GM18517 (cell line): ENCODE measurements around the gene AUH.
A peak's percentile ranks its signal among the peaks of the same experiment; 100 is the strongest.

Experiments used
- ATAC-seq: cut with Tn5 transposase; IDR thresholded peaks from one replicate; pipeline ENCODE4 v1.9.1; 2021; ENCODE audit warnings: mild to moderate bottlenecking, moderate library complexity; ENCODE audit not compliant: unreplicated experiment

AUH gene

DNA sequence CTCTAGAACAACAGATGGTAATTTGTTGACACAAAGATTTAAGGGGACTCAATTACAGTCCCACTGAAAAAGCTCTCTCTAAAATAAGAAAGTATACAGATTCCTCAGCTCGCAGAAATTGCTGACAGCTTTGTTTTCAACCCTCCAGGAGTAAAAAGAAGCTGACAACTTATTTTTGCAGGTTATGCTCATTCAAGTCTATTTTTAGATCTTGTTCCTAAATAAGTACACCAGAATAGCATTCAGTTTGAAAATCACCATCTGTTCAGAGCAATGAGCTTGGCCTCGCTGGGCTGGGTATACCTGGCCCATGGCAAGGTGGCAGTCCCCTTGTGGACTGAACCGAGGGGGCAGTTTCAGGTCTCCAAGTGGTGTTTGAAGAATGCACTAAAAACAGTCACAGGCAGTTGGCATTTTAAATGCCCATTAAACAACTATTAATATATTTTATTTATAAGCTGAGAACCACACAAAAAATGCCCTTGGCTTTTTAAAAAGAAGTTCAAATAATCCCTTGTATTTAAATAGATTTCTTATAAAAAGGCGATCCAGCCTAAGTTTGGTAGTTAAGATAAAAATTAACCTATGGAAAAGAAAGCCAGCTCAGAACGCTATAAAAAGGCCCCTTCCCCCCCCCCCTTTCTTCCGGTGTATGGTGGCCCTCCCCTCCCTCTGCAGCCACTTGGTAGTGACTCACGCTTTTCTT is 169.2 kb downstream of the AUH start:
- ATAC-seq: peak; percentile 30

GRCh38 chr9:91191411-91192380 is 170.0 kb downstream of the AUH start:
- ATAC-seq: peak; percentile 35

DNA sequence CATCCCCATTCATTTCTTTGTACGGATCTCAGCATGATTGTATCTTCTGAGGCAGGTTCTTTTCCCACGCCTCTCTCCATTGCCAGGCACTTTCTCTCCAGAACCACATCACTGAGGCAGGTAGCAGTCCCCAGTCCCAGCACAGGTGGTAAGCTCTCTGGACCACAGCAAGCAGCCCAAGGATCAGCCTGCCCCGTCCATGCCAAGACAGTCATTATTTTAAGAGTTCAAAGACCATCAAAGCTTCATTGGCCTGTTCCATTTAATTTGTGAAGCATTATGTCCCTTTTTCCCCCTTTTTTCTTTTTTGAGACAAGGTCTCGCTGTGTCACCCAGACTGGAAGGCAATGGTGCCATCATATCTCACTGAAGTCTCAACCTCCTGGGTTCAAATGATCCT is 171.7 kb downstream of the AUH start:
- no peak for ATAC-seq

- ATAC-seq: no peak
These were observed 172.8 kb downstream of the AUH start for GRCh38 chr9:91188719-91189590.

DNA sequence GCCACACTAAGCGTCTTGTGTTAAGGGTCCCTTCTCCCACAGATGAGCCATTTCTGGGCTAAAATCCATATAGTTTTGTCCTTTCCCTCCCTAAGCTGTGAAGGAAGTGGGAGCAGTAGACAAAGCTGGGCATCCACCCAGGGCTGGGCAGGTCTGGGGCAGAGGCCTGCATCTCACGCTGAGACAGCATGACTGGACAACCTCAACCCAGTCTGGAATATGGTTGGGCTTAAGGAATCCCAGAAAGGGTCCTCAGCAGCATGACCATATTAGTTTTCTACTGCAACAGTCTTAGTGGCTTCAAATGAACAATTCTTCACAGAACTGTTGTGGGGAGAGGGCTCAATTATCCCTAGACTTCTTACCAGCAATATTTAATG is 173.8 kb downstream of the AUH start:
- ATAC-seq: no peak

DNA sequence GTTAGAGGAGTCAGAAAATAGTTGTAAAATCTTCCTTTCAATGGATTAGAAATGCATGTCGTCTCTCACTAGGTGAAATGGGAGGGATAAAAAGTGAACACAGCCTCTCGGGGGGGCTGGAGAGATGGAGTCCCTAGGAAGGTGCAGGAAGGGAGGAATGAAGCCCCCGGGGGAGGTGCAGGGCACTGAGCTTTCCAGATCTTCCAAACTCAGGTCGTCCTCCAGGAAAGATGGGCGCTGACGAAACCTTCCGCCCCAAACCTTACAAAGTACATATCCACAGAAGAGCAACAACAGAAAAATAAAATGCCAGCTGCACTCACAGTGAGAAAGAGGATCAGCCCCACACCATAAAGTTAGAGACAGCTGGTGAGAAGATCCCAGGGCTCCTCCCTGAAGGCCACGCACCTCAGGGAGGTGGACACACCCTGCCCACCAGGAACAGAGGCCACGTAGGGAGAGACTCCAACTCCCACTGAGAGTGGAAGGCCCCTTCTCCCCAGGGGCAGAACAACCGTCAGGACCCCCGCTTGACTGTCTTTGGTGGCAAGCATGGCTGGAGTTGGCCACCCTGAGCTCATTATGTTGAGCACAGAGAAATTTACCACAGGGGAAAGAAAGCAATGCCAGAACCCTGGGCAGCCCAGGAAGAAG is 174.3 kb downstream of the AUH start:
- ATAC-seq: no peak

- ATAC-seq: no peak
These were observed 175.0 kb downstream of the AUH start for GRCh38 chr9:91186632-91187108.

GRCh38 chr9:91185193-91185886 is 176.4 kb downstream of the AUH start:
- ATAC-seq: no peak

DNA sequence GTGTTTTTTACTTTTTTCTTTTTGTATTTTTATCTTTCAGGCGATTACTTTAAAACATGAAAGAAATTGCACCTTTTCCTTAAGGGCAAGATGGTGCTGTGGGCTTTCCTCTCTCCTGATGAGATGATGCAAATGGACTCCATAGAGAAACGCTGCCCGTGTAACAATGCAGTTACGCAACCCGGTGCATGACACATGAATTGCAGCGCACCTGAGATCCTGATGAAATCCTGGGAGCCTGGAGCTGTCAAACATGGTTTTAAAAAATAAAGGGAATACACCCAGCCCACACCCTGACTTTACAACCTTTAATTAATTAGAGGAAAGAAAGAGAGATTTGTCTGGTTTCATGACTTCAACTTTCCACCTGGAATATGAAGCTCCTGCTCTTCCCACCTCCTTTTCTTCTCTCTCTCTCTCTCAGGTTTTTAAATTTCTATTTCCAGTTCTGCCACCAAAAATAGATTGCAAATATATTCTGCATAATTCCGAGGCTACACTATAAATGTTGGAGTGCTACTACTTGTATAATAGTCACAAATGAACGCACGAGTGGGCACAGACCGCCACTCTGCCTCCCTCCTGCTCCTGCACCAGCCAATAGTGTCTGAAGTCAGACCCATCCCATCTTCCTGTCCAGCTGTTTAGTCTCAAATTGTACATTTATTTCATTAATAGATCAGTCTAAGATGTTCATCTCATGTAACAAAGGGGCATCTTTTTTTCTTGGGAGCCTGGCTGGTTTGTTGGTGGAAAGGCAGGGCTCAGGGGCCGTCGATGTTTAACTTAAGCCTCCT is 179.1 kb downstream of the AUH start:
- no peak for ATAC-seq

DNA sequence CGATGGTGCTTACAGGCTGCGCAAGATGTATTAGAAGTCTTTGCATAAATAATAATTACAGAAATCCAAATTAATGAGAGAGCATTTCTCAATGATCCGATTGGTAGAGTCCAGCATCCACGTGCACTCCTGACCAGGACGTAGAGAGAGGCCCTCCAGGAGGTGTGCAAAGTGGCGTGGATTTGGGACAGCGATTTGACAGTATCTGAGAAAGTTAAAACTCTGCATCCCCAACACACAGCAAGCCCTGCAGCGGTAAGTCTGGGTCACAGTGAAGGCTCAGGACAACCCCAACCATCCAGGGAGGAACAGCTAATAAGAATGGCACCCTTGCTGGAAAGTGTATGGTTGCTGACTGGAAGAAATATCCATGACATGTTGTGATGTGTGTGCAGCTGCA is 180.2 kb downstream of the AUH start:
- ATAC-seq: no peak

DNA sequence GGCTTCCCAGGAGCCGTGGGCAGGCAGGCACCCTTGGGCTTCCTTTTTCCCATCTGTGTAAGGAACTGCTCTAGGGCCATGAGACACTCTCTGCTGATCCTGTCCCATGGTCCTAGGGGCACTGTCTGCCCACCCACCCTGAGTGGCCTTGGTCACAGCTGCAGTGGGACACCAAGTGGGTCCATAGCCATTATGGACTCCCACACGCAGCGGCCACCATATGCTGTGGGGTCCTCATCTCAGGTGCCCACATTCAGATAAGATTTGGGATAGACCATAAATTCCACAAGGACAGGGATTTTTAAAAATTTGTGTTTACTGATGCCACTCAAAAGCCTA is 180.8 kb downstream of the AUH start:
- no peak for ATAC-seq

DNA sequence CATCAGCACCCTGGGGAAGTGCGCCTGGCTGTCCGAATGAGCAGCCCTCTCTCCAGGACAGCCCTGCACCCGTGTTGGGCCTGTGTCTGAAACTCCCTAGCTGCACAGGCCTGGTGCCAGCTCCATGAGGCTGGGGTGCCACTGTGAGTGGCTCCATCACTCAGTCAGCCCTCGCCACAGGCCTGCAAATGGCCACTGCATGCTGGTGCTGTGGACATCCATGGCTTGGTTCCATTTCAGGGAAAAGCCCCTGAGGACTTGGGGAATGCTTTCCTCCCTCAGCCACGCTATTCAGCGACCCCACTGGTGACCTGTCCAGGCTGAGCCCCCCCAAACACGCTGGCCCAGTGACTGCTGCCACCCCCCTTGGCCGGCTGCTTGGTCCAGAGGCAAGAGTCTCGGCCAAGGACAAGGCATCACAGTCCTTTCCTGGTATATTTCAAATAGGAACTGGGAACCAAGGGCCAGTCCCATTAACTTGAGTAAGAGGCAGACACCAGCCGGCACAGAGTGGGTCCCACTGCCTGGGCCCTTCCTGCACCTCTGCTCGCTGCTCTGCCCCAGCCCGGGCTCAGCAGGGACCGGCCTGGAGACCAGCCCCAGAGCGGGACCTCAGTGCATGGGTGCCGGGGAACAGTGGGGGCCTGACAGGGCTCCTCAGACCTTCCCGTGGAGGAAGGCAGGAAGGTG is 181.3 kb downstream of the AUH start:
- ATAC-seq: no peak

GRCh38 chr9:91179237-91180138 is 182.2 kb downstream of the AUH start:
- no peak for ATAC-seq

DNA sequence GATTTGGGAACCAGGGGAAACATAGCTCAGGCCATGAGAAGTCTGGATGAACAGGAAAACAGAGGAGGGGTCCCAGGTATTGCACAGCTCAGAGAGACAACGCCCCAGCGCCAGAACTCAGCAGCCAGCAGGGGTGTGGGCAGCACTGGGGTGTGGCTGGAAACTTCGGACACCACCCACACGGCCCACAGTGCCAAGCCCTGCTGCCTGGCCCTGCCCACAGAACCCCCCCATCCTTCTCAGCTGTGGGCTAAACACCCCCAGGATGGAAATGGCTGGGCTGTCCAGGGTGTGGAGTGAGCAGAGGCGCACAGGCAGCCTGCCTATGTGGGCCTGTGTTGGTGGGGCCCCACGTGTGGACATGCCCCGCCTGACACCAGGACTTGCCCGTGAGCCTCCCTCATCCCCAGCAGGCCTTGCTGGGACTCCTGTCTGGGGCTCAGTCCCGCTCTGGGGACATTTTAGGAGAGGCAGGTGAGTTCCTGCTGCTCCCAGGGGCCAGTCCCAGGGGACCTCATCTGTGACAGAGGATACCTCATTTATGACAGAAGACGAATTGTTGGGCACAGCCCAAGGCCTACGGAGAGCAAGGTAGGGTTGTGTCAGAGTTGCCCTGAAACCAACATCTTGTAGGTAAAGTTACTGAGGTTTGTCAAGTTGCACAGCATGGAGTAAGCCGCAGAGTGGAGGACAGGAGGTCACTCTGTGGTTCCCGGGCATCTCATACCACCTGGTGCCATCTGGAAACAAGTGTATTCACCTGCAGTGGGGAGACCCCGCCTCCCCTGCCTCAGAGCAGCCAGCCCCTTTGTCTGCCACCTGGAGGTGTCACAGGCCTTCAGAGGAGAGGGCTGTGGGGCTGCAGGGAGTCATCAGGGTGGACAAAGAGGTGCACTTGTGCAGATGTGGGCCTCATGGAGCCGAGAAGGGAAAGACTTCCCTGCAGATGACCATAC is 183.2 kb downstream of the AUH start:
- ATAC-seq: no peak

DNA sequence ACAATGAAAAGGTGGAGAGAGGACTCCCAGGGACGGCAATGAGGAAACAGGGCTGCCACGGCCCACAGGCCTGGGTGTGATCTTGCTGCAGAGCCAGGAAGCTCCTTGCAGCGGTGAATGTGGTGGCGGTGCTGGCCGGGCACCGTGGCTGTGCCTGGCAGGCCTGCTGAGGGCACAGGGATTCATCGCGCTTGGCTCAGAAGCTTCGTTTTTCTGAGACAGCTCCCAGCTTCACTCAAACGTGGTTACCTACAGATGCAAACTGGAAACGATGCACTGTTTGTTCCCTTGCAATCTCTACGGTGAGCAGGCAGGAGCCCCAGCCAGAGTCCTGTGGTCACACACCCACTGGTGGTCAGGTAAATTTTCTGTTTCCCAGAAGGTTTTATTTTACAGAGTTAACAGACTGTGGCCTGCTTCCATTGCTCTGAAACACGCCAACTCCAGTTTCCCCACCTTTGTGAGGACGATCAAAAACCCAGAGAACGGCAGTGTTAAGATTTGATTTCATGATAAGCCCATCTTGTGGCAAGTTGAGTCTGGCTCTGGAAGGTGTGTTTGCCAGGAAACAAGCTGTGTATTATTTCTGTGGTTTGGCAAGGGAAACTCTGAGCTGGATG is 183.9 kb downstream of the AUH start:
- no peak for ATAC-seq

GRCh38 chr9:91177081-91177480 is 184.6 kb downstream of the AUH start:
- no peak for ATAC-seq
